Stimulated activated CD4-positive, alpha-beta T cell treated with anti-CD3 and anti-CD28 coated beads, Interleukin-4, amount 100 ng/mL, for 24 hours (primary cell): ENCODE results near the gene LIPG.
"Not testable (repeated sequence)": the region's sequence is repeated elsewhere in the genome, so short reads cannot be mapped to it uniquely, and the experiment has no call there.

ENCODE experiments used
- DNase-seq: peaks from one replicate; pipeline ENCODE4 v3.0.0-alpha.2; 2020

The LIPG gene

DNA sequence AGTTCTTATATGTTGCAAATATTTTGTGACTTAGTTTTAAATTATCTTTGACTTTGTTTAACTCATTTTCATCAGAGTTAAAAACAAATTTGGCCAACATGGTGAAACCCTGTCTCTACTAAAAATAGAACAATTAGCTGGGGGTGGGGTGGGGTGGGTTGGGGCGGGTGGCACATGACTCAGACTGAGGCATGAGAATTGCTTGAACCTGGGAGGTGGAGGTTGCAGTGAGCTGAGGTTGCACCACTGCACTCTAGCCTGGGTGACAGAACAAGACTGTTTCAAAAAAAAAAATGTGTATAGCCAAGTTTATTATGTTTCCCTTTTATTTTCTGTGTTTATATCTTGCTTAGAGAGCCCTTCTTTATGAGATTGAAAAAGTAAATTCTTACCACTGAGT is 14.2 kb upstream of the LIPG start:
- DNase-seq = no peak

DNA sequence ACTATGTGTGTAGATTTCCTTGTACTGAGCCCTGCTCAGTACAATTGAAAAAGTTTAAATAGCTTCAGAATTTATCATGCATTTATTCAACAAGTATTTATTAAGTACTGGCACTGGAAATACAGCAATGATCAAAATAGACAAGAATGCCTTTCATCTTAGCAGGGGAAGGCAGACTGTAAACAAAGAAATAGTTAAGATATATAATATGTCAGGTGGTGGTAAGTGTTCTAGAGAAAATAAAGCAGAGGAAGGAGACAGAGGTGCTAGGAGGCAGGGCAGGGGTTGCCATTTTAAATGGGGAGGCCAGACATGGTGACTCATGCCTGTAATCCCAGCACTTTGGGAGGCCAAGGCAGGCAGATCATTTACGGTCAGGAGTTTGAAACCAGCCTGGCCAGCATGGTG is 13.6 kb upstream of the LIPG start:
- DNase-seq = no peak

DNA sequence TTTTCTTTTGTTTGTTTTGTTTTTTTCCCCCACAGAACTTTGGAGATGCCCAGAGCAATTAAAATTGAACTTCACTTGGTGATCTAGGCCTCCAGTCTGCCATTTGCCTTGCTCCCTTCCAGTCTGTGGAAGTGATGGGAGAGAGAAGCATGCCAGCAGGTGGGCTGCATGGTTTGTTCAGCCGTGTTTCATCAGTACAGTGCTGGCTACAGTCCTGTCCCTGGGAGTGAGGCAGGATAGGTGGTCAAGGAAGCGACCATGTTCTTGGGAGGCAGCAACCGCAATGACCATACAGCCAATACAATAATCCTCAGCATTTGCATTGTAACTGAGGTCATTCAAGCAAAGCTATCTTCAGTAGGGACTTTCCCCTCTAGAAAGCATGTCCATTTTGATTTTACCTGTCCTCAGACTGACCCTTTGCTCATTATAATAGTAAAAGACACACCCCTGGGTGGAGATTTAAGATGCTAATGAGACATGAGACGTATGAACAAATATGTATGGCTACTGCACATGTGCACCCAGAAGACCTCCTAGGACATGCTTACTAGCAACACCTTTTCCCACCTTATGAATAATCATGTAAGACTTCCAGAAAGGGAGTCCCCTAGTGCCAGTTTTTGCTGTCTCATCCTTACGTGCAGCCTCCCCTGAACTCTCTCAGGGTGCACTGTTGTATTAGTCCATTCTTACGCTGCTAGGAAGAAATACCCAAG is 11.1 kb upstream of the LIPG start:
- DNase-seq = no peak

DNA sequence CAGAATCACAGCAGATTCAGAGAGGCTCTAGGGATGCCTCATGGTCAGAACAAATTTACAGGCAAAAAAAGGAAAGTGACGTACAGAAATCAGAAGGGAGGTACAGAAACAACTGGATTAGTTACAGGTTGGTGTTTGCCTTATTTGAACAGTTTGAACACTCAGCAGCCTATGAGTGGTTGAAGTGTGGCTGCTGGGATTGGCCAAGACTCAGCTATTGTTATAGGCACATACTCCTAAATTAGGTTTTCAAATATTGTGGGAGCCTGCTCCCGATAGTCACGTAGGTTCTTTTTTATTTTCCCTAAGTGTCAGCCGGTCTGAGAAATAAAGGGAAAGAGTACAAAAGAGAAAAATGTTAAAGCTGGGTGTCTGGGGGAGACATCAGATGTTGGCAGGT is 8.9 kb upstream of the LIPG start:
- no peak for DNase-seq

DNA sequence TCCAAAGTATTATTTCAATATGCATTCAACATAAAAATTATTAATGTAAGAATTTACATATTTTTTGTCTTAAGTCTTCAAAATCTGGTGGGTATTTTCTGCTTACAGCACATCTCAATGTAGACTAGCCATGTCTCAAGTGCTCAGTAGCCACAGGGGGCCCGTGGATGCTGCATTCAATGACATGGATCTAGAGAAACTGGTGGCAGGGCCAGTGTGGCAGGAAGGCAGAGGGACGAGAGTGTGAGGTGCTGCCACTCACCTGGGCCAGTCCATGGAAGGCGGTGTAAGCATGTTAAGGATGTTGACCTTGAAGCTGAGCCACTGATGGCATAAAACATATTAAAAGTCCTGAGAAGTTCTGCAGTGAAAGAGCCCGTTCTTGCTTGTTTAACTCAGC is 6.2 kb upstream of the LIPG start:
- DNase-seq = no peak

DNA sequence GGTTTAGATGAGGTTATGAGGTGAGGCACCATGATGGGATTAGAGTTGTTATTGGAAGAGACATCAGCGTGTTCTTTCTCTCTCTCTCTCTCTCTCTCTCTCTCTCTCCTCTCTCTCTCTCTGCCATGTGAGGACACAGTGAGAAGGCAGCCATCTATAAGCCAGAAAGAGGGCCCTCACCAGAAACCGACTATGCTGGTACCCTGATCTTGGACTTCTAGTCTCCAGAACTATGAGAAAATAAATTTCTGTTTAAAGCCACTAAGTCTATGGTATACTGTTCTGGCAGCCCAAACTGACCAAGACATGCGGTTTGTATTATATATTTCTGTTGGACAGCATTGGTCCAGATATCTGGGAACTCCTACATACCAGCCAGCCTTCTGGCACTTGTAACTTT is 3.5 kb upstream of the LIPG start:
- no peak for DNase-seq

DNA sequence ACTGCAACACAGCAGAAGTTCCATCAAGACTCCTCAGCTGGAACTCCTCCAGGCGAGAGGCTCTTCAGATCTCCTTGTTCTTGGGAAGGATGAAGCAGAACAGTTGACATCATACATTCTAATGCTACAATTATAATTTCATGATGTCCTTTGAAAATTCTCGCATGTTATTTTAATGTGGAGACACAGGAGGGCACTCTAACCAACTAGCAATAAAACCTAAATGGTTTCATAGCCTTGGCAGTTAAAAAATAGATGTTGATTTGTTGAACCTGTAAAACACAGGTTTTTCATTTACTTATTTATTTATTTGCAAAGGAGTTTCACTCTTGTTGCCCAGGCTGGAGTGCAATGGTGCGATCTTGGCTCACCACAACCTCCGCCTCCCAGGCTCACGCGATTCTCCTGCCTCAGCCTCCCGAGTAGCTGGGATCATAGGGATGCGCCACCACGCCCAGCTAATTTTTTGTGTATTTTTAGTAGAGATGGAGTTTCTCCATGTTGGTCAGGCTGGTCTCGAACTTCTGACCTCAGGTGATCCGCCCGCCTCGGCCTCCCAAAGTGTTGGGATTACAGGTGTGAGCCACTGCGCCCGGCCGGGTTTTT is 2.4 kb upstream of the LIPG start:
- DNase-seq = not testable (repeated sequence)

DNA sequence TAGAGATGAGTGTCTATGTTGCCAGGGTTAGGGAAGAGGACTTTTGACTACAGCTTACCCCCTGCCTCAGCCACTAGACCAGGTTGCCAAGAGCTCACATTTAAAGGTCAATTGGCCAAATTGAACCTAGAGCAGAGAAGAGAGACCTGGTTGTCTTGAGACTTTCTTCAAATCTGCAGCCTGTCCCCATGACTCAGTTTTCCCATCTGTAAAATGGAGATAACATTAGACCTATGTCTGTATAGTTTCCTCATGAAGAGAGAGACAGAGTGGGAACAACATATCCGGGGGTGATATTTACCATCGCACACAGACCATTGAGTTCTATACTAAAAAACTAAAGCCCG is 1.6 kb upstream of the LIPG start:
- DNase-seq = no peak

DNA sequence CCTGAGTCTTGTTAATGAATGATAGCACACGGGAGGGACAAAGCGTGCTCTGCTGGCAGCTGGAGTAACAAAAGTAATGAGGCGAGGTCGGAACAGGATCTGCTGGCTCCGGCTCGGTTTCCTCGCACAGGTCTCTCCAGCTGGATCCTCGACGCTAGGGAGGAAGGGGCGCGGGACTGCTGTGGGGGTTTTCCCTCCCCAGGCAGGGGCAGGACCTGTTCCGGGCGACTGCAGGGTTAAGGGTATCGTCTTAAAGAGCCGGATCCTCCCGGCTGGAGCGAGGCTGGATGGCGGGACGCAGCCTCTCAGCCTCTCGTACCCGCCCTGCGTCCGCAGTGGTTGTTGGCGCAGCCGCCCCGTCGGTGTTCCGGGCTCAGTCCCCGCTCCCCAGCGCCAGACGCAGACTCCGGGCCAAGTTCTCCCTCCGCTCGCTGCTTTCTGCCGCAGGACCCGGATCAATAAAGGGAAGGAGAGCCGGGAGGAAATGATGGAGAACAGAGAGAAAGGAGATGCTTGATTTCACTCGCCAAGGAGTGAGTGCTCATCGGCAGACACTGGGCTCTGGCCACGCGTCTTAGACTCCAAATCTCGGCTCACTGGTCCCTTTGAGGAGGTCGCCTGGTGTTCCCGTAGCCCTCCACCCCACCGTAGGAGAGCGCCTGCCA is 1.1 kb upstream of the LIPG start:
- DNase-seq = no peak

DNA sequence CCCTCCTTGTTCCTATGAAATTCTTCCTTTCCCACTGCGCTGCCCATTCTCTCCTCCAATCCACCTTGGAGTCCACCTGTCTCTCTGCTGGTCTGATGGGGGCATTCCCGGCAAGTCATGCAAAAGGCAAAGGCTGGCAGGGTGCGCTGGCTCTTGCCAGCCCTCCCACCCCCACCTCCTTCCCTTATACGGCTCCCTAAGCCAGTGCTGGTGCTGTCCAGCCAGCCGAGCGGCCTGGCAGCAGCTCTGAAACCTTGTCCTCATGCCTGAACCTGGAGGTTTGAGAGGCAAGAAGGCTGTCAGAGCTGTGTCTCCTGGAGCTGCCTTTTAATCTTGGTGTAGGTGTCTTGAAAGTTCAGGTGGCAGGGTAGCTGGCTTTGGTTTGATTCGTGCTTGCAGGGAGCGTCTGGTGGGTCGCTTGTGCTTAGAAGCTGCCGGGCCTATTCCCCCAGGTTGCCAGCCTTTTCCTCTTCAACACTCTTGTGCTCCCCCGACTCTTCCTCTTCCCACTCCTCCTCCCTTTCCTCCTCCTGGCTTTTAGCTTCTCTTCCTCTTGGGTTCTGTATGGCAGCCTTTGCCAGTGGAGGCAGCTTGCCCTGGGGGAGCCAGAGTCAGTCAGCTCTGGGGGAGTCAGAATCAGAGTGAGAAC is 748 bp downstream of the LIPG start:
- DNase-seq = no peak

DNA sequence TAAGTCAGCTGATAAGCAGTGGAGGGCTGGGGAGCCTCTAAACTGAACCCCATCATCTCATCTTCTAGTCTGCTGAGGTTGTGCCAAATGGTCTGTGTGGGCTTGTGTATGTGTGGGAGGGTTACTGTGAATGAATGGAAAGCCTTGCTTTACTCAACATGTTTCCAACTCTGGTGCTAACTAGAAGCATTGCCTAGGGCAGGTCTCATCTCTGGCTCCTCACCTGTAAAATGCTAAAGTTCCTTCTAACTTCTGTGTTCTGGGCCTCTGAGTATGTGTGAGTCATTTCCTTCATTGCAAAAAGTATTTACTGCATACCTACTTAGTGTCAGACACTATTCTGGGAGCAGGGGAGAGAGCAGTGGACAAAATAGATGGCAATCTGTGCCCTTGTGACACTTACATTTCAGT is 1.3 kb downstream of the LIPG start:
- DNase-seq = no peak

DNA sequence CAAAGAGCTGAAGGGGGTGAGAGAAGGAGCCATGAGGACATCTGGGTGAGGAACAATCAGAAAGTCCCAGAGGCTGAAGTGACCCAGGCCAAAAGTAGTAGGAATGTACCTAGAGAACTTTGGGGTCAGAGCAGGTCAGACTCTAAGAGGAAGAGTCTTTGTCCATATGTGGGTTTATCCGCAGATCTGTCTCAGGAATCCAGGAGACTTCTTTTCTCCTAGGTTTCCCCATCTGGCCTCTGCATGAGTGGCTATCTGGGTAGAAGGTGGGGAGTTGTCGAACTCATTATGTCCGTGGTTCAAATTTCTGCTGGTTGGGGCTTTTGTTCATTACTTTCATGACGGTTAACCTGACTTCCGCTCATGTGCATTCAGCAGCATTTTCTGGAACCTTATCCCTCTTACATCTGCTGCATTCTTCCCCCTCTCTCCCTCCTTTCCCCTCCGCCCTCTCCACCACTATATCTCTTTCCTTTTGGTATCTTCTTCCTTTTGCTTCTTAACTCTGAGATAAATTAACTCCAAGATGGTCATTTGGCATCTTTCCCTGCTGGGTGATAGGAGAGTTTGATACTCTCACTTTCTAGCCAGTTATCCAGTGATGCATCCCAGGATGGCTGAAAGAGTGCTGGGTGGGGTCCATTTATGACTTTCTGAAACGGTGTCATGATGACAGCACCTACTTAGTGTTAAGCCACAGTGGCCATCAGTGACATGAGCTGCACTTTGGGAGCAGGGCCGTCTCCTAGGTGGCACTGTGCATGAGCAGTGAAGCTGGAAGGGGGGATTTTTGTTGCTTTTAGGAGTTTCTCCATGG is 2.1 kb downstream of the LIPG start:
- no peak for DNase-seq

DNA sequence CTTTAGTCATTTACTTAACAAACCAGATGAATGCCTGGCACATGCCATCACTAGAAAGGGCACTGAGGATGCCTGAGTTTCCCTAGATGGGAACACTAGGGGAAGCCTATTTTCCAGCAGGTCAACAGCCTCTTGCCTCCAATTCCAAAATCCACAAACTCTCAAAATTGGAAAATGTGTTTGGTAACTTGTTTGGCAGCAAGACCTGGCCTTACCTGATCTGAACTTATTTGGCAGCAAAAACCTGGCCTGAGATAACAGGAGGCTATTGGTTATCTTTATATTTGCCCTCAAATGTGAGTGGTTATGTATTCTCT is 2.6 kb downstream of the LIPG start:
- DNase-seq = no peak

DNA sequence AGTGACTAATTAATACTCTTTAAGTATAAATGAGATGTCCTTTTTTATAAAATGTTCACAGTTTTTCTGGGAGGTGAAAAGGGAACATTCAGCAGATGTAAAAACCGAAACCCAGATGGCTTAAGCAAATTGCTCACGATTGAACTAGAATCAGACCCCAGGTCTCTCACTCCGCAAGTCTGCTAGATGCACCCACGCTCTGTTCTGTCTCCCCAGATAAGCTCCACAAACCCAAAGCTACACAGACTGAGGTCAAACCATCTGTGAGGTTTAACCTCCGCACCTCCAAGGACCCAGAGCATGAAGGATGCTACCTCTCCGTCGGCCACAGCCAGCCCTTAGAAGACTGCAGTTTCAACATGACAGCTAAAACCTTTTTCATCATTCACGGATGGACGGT is 3.2 kb downstream of the LIPG start:
- DNase-seq = no peak

DNA sequence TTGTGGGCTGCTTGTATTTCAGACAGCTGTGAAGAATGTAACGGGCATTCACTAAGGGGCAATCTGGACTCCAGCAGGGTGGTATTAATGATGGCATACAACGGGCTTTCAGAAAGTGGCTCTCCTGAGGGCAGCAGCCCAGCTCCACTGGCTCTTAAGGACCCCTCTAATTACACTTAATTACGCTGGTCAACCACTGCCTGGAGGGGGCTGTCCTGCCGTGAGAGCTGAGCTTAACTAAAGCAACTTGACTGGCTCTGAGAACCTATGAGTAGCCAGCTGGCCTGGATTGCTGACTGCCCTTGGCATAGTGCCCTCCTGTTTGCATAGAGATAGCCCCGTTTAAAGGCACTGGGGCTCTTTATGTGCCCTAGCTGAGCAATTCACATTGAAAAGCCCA is 3.8 kb downstream of the LIPG start:
- no peak for DNase-seq

DNA sequence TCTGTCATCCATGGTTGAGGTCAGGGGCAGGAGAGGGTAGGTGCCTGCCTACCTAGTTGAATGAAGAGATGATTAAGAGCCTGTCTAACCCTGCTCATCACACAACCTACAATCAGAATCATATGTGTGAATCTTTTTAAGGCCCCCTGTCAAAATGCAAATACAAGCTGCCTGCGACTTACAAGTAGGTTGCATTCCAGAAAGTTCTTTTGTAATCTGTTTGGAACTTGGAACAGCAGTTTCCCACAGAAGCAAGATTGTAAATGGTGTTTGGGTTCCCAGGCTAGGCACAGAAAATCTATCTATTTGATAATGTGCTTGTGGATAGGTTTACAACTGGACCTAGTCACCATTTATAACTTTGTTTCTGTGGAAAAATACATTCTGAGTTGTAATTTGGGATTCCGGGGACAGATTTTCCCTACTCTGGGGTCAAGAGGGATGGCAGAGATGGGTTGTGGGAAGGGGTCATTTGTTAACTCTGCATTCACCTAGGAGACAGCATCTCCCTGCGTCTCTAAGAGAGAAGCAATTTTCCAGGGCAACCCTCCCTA is 4.4 kb downstream of the LIPG start:
- DNase-seq = no peak

DNA sequence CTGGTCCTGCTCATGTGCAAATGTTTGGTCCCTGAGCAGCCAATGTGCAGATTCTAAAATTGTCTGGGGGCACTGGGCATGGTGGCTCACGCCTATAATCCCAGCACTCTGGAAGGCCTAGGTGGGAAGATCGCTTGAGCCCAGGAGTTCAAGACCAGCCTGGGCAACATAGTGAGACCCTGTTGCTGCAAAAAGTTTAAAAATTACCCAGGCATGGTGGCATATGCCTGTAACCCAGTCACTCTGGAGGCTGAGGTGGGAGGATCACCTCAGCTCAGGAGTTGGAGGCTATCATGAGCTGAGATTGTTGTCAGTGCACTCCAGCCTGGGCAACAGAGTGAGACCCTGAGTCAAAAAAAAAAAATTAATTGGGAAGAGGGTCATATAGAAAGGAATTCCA is 5.1 kb downstream of the LIPG start:
- DNase-seq = no peak

DNA sequence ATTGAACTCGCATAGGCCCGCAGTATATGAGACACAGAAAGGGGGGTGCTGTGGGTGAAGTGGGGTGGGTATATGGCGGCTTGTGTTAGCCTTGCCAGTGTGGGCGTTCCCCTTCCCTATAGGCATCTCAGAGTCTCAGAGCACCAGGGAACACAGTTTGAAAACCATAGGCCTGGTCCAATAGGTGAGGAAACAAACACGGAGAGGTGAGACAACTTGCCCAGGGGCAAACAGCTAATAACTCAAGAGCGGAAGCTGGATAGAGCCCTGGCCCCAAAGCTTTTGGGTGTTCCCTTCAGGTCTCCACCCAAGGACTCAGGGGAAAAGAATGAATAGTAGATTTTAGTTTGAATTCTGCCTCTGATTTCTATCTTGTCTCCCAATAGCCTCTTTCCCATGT is 7.9 kb downstream of the LIPG start:
- DNase-seq = no peak

DNA sequence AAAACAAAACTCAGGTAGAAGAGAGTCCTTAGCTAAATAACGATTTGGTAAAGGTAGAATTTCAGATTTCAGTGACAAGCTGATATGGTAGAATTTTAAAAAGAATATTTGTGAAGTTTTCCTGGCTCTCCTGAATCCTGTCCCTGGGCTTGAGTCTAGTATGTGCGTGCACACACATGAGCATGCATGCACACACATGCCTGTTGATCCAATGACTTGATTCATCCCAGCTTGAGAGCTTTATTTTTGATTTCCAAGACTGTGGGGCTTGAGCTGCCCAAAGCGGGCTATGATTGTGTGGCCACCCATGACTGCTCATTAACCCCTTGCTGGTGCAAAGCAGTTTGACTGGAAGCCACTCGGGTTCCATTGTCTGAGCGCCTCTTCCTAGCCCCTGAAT is 9.0 kb downstream of the LIPG start:
- DNase-seq = no peak

DNA sequence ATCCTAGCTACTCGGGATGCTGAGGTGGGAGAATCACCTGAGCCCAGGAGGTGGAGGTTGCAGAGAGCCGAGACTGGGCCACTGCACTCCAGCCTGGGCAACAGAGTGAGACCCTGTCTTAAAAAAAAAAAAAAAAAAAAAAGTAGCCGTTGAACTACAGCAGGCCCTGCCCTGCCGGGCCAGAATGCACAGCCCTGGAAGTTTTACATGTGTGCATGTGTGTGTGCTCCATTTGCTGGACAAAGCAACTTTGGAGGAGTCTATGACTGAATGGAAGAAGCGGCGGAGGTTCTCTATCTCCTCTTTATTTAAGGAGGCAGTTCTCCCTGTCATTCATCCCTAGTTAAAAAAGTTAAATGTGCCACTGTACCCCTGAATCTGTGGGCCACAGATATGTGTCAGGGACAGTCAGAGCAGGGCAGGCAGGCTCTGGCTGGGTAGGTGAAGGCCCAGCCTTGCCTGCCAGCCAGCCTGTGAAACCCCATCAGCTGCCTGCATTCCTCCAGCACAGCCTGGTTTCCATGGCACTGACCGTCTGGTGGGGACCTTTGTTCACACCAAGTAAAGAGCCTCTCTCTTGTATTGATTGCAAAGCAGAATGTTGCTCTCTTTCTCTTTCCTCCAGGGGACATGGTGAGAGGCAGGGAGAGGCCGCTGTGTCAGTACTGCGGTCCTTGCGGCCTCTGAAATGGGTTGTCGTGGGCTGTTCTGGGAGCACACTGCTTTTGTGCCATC is 10.9 kb downstream of the LIPG start:
- no peak for DNase-seq

DNA sequence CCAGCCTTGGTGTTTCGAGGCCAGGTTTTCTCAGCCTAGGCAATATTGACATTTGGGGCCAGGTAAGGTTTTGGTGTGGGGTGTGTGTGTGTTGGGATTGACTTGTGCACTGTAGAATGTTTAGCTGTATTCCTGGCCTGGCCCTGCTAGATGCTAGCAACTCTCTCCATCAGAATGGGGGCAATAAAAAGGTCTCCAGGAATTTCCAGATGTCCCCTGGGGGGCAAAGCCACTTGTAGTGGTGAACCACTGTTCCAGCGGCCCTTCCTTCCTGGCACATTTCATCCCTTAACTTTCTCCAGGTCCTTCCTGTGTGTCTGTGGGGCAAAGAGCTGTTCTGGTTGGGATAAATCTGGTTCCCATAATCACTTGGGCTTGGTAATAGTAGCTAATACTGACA is 12.0 kb downstream of the LIPG start:
- no peak for DNase-seq

DNA sequence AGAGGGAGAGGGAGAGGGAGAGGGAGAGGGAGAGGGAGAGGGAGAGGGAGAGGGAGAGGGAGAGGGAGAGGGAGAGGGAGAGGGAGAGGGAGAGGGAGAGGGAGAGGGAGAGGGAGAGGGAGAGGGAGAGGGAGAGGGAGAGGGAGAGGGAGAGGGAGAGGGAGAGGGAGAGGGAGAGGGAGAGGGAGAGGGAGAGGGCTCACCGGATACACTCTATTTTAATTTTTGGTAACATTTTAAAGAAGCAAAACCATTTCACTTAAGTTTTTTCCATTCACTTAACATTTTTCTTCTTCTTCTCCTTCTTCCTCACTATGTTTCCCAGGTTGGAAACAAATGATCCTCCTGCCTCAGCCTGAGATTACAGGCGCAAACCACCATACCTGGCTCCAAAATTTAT is 17.2 kb downstream of the LIPG start:
- DNase-seq = not testable (repeated sequence)
